GM21526 (cell line): ENCODE measurements around the gene CYB5R2.

Experiments used
- ATAC-seq: cut with Tn5 transposase; IDR thresholded peaks from one replicate; pipeline ENCODE4 v1.9.1; 2021; ENCODE audit warnings: moderate library complexity; ENCODE audit not compliant: unreplicated experiment, low FRiP score

CYB5R2 gene

GRCh38 chr11:7672960-7673723 is at the start of gene CYB5R2:
CYB5R2 (minus strand) TSS chr11:7673500; CDS start chr11:7672825, 675 bp downstream.
- ATAC-seq, result no peak

GRCh38 chr11:7714786-7715185 is 41.5 kb upstream of the CYB5R2 start:
- no peak for ATAC-seq

GRCh38 chr11:7706377-7706776 is 33.1 kb upstream of the CYB5R2 start, which contains the start of gene OVCH2:
OVCH2 (minus strand) TSS chr11:7706477; CDS start chr11:7706394, 83 bp downstream.
- ATAC-seq, result no peak

- ATAC-seq, result no peak
Measured at GRCh38 chr11:7703740-7704139, 30.4 kb upstream of the CYB5R2 start.

GRCh38 chr11:7696424-7696823 is 23.1 kb upstream of the CYB5R2 start:
- ATAC-seq, result no peak

GRCh38 chr11:7694235-7694634 is 20.9 kb upstream of the CYB5R2 start:
- no peak for ATAC-seq

- no peak for ATAC-seq
Measured at GRCh38 chr11:7692426-7692825, 19.1 kb upstream of the CYB5R2 start.

GRCh38 chr11:7691759-7692350 is 18.6 kb upstream of the CYB5R2 start:
- no peak for ATAC-seq

GRCh38 chr11:7690648-7691047 is 17.3 kb upstream of the CYB5R2 start:
- no peak for ATAC-seq

- ATAC-seq, result no peak
Measured at GRCh38 chr11:7689239-7689638, 15.9 kb upstream of the CYB5R2 start.

GRCh38 chr11:7688238-7688826 is 15.0 kb upstream of the CYB5R2 start:
- ATAC-seq, result peak; percentile 74

GRCh38 chr11:7687386-7687785 is 14.1 kb upstream of the CYB5R2 start:
- no peak for ATAC-seq

GRCh38 chr11:7686761-7687160 is 13.5 kb upstream of the CYB5R2 start:
- ATAC-seq, result no peak

GRCh38 chr11:7683571-7683970 is 10.3 kb upstream of the CYB5R2 start:
- no peak for ATAC-seq

- ATAC-seq, result no peak
Measured at GRCh38 chr11:7677796-7678201, 4.5 kb upstream of the CYB5R2 start.

- no peak for ATAC-seq
Measured at GRCh38 chr11:7677071-7677470, 3.8 kb upstream of the CYB5R2 start.

GRCh38 chr11:7675631-7676030 is 2.3 kb upstream of the CYB5R2 start:
- ATAC-seq, result no peak

GRCh38 chr11:7673724-7674434 is 579 bp upstream of the CYB5R2 start:
- no peak for ATAC-seq

GRCh38 chr11:7672276-7672959 is 882 bp downstream of the CYB5R2 start:
- peak; percentile 12 for ATAC-seq
